GM11168 (cell line): Measurements from ENCODE around the gene TSR3.

Source experiments
- in situ Hi-C: fragments of 300-500 bp; cut with MboI; formaldehyde crosslinking; loops from one replicate; pipeline ENCODE4 v1.12.0; 2022; ENCODE audit warnings: low sequenced_read_pairs; ENCODE audit not compliant: unreplicated experiment

TSR3 gene

DNA sequence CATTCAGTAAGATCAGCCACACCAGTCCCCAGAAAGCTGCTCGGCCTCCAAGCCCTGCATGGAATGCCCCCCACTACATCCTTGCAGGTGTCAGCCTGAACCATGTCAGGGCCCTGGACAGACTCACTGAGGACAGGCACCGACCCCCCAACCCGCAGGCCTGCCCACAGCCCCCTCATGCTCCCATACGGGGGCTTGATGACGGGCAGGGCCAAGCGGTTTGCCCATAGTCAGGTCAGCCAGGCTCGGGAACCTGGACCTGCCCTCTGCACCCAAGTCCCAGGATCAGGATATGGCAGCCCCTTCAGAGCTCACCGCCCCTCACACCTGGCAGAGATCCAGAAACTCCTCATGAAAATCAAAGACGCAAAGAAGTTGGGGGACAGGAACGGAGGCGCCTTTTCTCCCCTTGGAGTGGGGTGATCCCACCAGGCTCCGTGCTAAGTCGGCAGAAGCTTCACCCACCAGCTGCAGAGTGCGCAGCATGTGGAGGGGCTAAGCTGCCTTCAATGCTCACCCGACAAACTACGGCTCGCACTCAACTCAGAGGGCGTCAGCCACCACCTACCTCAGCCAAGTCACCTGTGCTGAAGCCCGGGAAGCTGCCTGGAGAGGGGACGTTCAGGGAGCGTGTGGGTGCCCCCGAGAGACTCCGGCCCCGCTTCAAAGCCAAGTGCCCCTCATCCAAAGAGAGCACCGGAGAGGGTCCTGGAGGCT is 26.6 kb upstream of the TSR3 start:
- in situ Hi-C loops = no loop called here

DNA sequence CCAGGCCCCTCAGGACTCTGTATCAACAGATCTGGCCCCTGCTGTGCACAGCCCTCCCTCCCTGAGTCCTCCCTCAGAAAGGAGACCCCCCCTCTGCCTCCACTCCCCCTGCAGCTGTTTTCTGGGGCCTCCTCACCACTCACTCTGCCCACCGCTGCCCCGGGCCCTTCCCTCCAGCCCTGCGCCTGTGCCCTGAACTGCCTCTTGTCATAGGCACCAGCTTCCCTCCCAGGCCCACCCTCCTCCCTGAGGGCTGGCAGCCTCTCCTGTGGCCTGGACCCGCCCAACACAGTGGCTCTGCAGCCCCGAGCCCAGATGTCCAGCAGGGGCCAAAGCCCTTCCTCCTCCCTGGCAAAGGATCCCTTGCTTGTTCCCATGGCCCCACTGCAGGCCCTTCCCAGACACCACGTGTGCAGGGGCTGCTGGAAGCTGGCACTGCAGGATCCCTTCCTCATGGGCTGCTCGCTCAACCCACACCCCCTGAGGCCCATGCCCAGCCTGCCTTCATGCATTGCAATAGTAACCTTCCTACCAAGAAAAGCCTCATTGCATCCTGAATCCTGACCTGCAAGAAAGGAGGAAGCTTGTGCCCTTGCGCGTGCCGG is 25.8 kb upstream of the TSR3 start:
- in situ Hi-C loops = no loop called here

DNA sequence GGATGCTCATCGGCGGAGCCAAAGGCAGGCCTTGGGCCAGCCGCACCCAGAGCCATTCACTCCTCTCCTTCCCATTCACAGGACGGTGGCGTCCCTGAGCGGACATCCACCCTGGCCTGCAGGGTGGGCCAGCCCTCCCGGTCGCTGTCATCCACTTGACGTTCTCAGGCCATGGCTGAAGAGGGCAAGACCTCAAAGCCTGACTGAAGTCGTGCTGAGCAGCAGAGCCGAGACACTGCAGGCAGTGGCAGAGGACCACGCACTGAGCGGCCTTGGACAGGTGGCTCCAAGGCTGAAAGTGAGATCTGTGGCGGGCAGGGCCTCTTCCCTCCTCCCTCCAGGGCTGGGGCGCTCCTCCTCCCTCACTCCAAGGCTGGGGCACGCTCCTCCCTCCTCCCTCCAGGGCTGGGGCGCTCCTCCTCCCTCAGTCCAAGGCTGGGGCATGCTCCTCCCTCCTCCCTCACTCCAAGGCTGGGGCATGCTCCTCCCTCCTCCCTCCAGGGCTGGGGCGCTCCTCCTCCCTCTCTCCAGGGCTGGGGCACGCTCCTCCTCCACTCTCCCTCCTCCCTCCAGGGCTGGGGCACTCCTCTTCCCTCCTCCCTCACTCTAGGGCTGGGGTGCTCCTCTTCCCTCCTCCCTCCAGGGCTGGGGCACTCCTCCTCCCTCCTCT is 24.2 kb upstream of the TSR3 start:
- in situ Hi-C loops = no loop called here

DNA sequence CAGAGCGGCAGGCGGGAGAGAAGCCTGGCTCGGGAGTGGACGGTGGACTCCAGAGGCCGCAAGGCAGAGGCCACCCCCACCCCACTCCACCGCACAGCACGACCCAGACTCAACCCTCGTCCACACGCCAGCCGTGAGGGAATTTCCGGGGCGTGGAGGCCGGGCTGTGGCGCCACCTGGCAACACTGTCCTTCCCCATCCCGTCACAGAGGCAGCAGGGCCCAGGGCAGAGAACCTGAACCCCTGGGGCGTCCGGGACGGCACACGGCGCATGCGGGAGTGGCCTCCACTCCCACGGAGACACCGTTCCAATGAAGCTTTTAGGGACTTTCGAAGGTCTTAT is 23.6 kb upstream of the TSR3 start:
- in situ Hi-C loops = no loop called here

DNA sequence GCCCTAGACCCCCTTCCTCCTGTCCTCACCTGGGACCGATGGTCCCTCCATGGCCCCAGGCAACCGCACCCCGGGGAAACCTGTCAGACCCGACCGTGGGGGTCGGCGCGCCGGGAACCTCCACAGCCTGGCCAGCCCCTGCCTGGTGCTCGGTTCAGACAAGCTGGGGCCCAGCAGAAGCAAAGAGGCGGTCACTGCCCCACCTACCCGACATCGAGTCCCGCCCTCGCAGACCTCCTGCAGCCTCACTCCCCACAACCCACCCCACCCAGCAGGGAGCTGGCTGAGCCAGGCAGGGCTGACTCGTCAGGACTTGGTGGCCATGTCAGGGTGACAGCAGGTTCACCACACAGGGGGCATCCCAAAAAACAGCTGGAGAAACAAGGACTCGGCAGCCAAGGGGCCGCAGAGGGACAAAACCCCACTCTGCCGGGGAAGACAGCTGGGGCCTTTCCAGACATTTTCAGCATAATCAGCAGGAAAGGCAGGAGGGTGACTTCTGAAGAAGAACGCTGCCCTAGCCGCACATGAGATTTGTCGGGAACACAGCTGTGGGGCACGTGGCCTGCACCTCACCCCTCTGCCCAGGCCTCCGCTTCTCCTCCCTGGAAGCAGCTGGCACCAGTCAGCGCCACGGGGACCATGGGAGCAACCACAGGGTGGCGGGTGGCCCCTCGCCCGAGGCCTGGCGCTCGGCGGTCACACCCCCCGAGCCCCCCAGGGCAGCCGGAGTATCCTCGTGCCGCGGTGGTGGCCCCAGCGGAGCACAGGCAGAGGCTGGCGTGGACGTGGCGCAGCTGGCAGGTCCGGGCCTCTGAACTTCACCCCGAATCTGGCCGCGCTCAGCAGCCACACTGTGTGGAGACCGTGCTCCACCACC is 23.0 kb upstream of the TSR3 start:
- in situ Hi-C loops = no loop called here

DNA sequence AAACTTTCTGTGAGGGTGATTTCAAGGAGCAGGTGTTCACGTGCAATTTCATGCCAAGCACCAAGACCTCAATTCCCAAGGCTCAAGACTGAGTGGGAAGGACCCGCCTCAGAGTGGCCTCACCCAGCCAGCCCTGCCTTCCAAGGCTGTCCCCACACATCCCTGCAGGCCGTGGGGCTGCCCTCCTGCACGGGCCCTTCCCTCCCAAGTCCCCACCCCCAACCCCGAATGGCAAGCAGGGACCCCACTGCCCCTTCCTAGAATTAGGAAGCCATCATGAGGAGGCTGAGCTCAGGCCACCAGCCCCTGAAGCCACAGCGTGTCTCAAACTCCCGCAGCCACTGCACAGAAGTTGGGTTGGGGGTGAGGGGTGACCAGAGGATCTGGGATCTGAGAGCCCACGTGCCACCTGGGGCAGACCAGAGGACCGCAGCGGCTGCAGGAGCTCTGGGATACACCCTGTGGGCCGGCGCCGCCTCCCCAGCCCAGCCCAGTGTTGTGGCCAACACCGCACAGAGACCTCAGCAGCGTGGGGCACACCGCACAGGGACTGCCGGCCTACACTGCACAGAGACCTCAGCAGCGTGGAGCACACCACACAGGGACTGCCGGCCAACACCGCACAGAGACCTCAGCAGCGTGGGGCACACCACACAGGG is 20.7 kb upstream of the TSR3 start:
- in situ Hi-C loops = no loop called here

DNA sequence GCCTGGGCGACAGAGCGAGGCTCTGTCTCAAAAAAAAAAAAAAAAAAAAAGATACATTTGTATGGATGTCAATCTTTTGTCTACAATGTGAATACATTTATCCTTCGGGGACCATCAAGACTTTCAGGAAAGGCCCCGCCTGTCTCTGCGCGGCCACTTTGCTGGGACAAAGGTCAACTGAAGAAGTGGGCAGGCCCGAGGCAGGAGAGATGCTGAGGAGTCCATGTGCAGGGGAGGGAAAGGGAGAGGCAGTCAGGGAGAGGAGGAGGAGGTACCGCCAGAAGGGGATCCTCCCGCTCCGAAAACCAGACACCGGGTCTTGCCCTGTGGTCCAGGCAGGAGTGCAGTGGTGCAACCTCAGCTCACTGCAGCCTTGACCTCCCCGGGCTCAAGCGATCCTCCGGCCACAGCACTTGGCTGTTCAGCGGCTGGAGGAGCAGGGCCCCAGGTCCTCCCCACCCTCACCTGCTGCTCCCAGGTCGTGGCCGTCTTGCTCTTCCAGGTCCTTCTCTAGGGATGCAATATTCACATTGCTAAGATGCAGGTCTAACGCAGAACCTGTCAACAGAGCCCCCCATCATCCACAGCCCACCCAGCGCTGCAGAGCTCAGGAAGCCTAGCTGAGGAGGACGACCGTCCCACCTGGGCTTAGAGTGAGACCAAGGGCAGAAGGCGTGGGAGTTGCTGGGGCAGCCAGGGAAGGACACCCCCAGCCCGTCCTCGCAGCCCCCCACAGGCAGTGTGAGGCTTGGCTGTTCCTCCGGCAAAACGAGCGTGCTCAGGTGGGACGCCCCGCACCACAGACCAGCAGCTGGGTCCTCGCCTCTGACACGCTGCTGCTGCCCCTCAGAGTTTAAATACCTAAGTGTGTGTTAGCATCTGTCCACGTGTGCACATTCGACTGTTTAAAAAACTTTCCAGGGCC is 19.6 kb upstream of the TSR3 start:
- in situ Hi-C loops = no loop called here

DNA sequence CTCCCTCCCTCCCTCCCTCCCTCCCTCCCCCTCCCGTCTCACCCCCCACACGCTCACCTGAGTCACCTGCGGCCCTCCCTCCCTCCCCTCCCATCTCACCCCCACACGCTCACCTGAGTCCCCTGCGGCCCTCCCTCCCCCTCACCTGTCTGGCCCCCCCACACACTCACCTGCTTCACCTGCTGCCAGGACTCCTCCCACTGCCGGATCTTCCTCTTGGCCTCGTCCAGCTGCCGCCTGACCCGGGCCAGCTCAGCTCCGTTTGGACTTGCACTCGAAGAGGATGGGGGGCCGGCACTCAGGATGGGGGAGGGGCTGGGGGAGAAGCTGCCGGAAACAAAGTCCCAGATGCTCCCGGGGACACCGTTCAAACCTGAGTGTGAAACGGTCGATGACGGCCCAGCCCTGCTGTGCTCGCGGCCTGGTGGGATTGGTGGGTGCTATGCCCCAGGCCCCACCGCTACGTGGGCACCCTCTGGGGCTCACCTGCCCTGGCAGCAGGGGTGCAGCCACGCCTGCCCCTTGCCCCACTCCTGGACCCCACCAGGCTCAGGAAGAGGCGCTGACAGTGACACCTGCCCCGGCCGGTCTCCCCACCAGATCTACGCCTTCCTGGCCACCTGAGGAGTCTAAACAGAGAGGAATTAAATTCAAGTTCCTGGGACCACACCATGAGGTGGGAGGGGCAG is 16.0 kb upstream of the TSR3 start:
- in situ Hi-C loops = no loop called here

DNA sequence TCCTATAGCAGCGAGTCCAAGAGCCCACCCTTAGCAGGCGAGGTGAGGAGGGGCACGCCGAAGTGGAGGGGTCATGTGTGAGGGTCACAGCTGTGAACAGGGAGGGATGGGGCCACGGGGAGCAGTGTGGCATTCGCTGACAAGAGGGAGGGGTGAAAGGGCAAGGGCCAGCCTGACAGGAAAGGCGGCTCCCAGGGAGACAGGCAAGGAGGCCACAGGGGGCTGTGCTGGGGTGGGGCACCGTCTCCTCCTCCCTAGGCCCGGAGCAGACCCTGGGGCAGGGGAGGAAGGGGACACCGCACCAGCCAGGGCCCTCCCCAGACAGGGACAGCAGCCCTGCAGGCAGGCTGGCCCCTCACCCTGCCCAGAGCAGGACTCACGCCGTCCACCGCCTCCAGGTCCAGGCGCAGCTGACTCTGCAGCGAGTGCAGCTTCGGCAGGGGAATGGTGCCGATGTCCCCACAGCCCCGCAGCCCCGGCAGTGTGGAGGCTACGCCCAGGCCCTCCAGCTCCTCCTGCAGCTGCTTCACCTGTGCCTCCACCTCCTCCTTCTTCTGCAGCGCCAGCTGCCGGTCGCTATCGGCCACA is 15.1 kb upstream of the TSR3 start:
- in situ Hi-C loops = no loop called here

DNA sequence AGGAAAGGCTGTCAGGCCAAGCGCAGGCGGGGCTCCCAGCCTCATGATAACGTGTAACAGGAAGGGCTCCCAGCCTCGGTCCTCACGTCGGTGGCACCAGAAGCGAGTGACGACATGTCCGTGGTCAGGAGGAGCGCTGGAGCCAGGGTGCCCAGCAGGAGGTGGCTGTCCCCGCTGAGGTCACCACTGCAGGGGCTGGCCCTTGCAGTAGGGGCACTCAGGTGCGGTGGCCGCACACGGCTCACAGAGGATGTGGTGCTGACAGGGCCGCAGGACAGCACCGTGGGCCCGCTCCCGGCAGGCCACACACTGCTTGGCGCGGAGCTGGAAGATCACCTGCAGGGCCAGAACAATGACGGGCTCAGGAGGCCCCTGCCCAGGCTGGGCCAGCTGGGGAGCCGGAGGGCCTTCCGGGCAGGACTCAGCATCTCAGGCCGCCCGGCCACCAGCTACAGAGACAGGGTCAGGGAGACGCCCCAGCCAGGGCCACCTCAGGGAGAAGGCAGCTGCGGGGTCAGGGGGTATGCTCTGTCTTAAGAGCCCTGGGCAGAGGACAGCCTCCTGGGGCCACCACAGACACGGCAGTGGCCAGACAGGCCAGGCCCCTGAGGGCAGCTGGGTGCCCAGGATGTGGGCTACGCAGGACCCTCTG is 14.5 kb upstream of the TSR3 start:
- in situ Hi-C loops = no loop called here

DNA sequence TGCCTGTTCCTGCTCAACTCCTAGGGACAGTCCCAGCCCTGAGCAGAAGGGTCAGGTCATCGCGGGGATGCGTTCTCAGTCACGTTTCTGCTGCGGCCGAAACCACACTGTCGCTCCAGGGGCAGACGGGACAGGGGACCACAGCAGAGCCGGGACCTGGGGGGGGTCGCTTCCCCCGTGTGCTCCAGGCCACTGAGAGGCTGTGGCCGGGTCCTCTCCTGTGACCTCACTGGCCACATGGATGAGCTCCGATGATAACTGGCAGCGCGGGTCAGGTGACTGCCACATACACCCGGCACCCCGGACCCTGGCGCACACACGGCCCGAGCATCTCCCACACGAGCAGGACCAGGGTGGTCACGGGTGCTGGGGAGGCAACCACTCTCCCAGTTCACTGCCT is 12.8 kb upstream of the TSR3 start:
- in situ Hi-C loops = no loop called here

DNA sequence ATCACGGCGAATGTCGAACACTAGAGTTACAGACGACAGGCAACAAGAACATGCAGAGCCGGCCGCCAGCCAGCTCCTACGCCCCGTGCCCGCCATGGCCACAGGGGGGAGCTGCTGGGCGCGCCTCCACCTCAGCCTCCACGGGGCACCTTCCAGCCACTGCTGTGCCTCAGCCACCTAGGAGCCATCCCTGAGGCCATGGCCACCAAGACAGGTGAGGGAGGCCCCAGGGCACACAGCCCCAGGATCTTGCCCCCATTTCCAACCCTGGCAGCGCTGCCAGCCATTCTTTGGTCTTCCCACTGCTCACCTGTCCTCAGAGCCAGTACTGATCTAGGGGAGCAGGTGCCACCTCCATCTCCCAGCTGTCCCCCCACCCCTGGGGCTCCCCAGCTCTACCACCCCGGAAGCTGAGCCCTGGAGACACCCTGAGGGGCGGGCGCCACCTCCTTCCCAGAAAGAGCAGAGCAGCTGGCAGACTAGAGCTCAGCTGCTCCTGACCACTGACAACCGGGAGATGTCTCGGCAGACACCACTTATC is 11.9 kb upstream of the TSR3 start:
- in situ Hi-C loops = no loop called here

DNA sequence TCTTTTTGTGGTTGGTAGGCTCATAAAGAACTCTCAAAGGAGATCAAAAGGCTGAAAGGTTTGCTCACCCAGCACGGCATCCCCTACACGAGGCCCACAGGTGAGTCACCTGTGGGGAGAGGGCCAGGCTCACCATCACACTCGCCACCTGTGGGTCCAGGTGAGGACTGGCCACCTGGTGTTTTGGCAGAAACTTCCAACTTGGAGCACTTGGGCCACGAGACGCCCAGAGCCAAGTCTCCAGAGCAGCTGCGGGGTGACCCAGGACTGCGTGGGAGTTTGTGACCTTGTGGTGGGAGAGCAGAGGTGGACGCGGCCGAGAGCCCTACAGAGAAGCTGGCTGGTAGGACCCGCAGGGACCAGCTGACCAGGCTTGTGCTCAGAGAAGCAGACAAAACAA is 11.1 kb upstream of the TSR3 start:
- in situ Hi-C loops = no loop called here

DNA sequence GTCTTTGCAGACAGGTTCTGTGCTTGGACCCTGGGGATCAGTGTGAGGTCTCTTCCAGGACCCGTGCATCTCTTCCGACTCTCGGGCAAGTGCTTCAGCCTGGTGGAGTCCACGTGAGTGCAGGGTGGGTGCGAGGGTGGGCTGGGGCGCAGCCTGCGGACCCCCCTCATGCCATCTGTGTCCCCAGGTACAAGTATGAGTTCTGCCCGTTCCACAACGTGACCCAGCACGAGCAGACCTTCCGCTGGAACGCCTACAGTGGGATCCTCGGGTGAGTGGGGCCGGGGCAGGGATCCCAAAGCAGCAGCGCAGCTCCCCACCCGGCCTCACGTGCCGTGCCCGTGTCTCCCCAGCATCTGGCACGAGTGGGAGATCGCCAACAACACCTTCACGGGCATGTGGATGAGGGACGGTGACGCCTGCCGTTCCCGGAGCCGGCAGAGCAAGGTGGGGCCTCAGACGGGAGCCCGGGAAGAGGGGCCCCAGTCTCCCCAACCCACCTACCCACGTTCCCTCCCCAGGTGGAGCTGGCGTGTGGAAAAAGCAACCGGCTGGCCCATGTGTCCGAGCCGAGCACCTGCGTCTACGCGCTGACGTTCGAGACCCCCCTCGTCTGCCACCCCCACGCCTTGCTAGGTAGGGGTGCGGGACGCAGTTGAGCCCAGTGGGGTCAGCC is 10.1 kb upstream of the TSR3 start:
- in situ Hi-C loops = no loop called here

DNA sequence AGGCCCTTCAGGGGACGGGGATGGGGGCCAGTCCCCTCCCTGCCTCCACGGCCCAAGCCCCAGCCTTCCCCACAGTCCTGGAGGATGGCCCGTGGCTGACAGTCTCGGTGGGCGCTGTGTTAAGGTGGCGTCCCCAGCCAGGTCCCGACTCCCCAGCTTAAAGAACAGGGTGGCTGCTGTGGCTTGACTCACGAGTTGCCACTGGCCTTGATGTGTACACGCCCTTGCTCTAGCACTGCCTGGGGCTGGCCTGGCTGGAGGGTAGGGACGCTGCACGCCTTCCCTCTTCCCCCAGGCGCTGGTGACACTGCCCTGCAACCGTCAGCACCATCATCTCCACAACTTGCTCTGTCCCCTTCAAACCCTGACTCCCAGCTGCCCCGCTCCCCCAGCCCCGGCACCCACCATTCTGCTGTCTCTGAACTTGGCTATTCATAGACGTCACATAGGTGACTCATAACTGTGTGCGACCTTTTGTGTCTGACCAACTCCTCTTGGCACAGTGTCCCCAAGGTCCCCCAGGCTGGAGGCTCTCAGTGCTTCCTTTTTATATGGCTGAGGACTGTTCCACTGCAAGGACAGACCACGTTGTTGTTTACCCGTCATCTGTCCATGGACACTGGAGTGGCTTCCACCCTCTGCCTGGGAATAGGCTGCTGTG is 6.4 kb upstream of the TSR3 start:
- in situ Hi-C loops = no loop called here

DNA sequence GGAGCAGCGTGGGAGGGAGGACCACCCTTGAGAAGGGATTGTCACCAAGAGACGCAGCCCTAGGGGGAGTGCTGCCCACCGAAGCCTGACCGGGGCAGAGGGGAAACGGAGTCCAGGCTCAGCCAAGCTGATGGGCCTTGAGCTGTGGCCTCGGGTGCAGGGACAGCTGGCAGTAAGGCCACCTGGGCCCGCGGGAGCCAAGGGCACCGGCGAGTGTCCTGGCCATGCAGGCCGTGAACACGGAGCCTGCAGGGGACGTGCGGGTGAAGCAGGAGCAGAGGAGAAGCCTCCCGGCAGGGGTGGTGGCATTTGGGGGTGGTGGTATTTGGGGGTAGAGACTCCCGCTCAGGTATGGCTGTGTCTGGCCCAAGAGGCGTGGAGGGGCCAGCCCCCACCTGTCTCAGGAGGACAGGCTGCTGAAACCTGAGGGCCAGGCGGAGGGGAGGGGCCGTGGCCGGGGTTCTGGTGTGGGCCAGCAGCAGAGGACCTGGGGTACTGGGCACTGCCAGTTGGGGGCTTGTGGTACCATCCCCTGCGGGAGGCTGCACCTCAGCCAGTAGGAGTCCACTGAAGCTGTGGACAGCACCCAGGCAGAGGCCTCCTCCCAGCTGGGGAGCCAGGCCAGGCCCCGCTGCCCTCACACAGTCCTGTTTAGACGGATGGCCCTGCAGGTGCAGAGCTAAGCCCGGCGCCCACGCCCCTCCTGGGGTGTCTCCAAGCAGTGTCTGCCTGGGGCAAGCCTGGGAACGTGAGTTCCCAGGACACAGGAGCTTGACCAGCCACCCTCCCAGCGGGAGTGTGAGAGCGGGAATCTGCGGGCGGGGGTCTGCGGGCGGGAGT is 4.6 kb upstream of the TSR3 start:
- in situ Hi-C loops = no loop called here
